Ishikawa (cell line): ENCODE results near the gene FBXO10.
A peak's percentile ranks its signal among the peaks of the same experiment; 100 is the strongest.

Experiments used
- CEBPB ChIP-seq: IDR thresholded peaks from 2 replicates; pipeline ENCODE4 v1.6.1; 2012
- CREB1 ChIP-seq: IDR thresholded peaks from 2 replicates; pipeline ENCODE4 v1.6.1; 2012; ENCODE audit warnings: low read depth
- EGR1 ChIP-seq: IDR thresholded peaks from 2 replicates; pipeline ENCODE4 v1.6.1; 2012
- EP300 ChIP-seq: IDR thresholded peaks from 2 replicates; pipeline ENCODE4 v1.6.1; 2012; ENCODE audit warnings: borderline replicate concordance
- FOXM1 ChIP-seq: IDR thresholded peaks from 2 replicates; pipeline ENCODE4 v1.6.1; 2012; ENCODE audit warnings: low read depth, borderline replicate concordance
- NFIC ChIP-seq: IDR thresholded peaks from 2 replicates; pipeline ENCODE4 v1.6.1; 2012
- RAD21 ChIP-seq: IDR thresholded peaks from 2 replicates; pipeline ENCODE4 v1.6.1; 2012; ENCODE audit warnings: low read depth
- TAF1 ChIP-seq: IDR thresholded peaks from 2 replicates; pipeline ENCODE4 v1.6.1; 2012; ENCODE audit warnings: low read depth, mild to moderate bottlenecking
- TCF12 ChIP-seq: IDR thresholded peaks from 2 replicates; pipeline ENCODE4 v1.6.1; 2012; ENCODE audit warnings: low read depth
- TEAD4 ChIP-seq: IDR thresholded peaks from 2 replicates; pipeline ENCODE4 v1.6.1; 2012
- YY1 ChIP-seq: IDR thresholded peaks from 2 replicates; pipeline ENCODE4 v1.6.1; 2012; ENCODE audit warnings: low read depth
- ZBTB7A ChIP-seq: IDR thresholded peaks from 2 replicates; pipeline ENCODE4 v1.6.1; 2012; ENCODE audit warnings: low read depth
- TF ChIP-seq, protein P1 (sequence below): IDR thresholded peaks from 2 replicates; pipeline ENCODE4 v1.6.1; 2012
- TF ChIP-seq, protein P2 (sequence below): IDR thresholded peaks from 2 replicates; pipeline ENCODE4 v1.6.1; 2012
- TF ChIP-seq, protein P3 (sequence below): IDR thresholded peaks from 2 replicates; pipeline ENCODE4 v1.6.1; 2012; ENCODE audit warnings: low read depth, mild to moderate bottlenecking

The FBXO10 gene

DNA sequence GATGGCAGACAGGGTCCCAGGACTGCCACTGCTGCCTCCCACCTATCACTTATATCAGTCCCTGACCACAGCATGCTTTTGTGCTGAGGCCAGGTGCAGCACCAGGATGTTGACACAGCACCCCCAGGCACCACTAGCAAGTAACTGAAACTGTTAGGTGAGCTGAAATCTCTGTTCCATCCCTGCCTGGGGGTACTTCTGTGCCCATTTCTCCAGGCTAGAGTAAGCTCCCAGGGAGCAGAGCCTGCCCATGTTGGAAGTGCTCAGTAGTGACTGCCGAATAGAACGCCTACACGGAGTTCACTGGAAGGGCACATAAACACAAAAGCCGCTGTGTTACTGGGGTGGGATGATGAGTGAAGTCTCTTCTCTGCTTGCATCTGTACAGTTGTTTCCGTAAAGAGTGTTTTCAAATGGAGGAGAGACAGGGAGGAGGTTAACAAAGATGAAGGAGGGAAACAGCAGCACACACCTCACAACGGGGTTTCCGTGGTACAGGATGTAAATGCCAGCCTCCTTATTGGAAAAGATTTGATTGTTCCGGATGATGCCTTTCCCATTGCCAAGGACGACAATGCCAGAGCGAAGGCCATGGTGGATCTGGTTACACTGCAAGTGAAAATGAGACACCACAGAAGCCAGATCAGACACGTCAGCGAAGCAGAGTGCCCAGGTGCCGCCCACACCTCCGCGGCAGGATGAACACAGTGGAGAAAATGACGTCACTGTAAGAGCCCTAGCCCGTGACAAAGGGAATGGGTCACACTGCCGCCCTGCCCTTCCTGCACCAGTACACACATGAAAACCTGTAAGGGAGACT, 47.3 kb downstream of the FBXO10 start:
- TF ChIP-seq YY1 (0 out of 2 replicates have a peak, but pooled peaks have one; percentile 10), ZBTB7A (no peak), EP300 (no peak), CREB1 (peak; percentile 80), FOXM1 (no peak), TCF12 (no peak)

DNA sequence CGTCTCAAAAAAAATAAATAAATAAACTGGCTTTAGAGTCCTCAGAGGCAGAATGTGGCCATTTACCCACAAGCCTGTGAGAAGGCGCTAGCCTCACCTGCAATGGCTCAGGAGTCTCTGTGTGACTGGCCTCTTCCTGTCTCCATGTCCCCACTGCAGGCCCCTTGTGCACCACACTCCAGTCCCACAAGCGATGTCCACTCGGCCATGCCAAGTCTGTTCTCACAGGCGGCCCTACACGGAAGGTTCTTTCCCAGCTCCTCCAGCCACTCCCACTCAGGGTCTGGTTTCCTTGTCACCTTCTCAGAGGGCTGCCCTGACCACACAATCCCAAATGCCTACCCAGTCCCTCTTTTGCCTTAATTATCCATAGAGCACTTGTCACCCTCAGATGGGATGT, 52.3 kb downstream of the FBXO10 start:
- TF ChIP-seq EP300 (no peak), CEBPB (no peak), CREB1 (no peak), FOXM1 (no peak), ZBTB7A (no peak), EGR1 (no peak), NFIC (no peak), YY1 (no peak), TAF1 (no peak), TEAD4 (no peak), RAD21 (no peak), TCF12 (no peak)
- TF ChIP-seq, protein P1, sequence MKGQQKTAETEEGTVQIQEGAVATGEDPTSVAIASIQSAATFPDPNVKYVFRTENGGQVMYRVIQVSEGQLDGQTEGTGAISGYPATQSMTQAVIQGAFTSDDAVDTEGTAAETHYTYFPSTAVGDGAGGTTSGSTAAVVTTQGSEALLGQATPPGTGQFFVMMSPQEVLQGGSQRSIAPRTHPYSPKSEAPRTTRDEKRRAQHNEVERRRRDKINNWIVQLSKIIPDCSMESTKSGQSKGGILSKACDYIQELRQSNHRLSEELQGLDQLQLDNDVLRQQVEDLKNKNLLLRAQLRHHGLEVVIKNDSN = no peak
- TF ChIP-seq, protein P2, sequence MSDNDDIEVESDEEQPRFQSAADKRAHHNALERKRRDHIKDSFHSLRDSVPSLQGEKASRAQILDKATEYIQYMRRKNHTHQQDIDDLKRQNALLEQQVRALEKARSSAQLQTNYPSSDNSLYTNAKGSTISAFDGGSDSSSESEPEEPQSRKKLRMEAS = no peak
- TF ChIP-seq, protein P3, sequence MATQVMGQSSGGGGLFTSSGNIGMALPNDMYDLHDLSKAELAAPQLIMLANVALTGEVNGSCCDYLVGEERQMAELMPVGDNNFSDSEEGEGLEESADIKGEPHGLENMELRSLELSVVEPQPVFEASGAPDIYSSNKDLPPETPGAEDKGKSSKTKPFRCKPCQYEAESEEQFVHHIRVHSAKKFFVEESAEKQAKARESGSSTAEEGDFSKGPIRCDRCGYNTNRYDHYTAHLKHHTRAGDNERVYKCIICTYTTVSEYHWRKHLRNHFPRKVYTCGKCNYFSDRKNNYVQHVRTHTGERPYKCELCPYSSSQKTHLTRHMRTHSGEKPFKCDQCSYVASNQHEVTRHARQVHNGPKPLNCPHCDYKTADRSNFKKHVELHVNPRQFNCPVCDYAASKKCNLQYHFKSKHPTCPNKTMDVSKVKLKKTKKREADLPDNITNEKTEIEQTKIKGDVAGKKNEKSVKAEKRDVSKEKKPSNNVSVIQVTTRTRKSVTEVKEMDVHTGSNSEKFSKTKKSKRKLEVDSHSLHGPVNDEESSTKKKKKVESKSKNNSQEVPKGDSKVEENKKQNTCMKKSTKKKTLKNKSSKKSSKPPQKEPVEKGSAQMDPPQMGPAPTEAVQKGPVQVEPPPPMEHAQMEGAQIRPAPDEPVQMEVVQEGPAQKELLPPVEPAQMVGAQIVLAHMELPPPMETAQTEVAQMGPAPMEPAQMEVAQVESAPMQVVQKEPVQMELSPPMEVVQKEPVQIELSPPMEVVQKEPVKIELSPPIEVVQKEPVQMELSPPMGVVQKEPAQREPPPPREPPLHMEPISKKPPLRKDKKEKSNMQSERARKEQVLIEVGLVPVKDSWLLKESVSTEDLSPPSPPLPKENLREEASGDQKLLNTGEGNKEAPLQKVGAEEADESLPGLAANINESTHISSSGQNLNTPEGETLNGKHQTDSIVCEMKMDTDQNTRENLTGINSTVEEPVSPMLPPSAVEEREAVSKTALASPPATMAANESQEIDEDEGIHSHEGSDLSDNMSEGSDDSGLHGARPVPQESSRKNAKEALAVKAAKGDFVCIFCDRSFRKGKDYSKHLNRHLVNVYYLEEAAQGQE = no peak

DNA sequence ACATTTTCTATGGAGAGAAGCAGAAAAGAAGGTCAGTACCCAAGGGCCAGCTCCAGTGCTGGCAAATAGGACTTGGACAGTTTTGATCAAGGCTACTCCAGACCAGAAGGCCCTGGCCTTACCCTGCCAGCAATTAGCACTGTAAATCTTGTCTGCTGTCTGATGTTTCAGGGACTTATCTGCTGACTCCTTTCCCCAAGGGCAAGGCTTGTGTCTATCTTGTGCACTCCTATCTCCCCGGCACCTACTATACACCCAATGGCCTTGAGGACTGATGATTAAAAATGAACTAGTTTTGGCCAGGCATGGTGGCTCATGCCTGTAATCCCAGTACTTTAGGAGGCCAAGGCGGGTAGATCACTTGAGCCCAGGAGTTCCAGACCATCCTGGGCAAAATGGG, 53.2 kb downstream of the FBXO10 start:
- no peak for TF ChIP-seq RAD21
- TF ChIP-seq EGR1 = no peak
- no peak for TF ChIP-seq NFIC
- TF ChIP-seq CEBPB = no peak
- TF ChIP-seq TEAD4 = no peak
- TF ChIP-seq FOXM1 = no peak
- TF ChIP-seq YY1 = no peak
- TF ChIP-seq, protein P1 = no peak
- TF ChIP-seq CREB1 = no peak
- TF ChIP-seq ZBTB7A = no peak
- TF ChIP-seq, protein P3 = no peak
- no peak for TF ChIP-seq TAF1
- TF ChIP-seq, protein P2 = no peak
- no peak for TF ChIP-seq TCF12
- no peak for TF ChIP-seq EP300

DNA sequence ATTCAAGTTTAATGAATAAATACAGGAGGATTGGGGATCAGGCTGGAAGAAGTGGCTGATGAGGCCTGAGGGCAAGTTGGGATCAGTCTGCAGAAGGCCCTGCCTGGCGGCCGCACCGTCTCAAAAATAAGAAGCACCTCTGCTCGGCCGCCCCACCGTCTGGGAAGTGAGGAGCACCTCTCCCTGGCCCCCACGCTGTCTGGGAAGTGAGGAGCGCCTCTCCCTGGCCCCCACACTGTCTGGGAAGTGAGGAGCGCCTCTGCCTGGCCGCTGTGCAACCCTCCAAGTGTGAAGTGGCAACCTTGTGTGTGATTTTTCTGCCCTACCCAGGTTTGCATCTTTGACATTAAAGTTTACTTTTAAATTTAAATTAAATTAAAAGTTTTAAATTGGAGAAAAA, 55.1 kb downstream of the FBXO10 start:
- TF ChIP-seq ZBTB7A (no peak), TCF12 (no peak), EGR1 (no peak), EP300 (no peak), TEAD4 (no peak), CEBPB (no peak), YY1 (no peak), FOXM1 (no peak), CREB1 (no peak), RAD21 (no peak), NFIC (no peak), TAF1 (no peak)
- TF ChIP-seq, protein P1 = no peak
- TF ChIP-seq, protein P2 = no peak
- TF ChIP-seq, protein P3 = no peak
